ENCODE results near the gene STK26.
"Not testable (repeated sequence)": the region's sequence is repeated elsewhere in the genome, so short reads cannot be mapped to it uniquely, and the experiment has no call there.

The STK26 gene

GRCh38 chrX:132098704-132099103, 75.6 kb downstream of the STK26 start:
- not testable (repeated sequence) for DNase-seq

GRCh38 chrX:132101206-132101605, 78.1 kb downstream of the STK26 start:
- no peak for DNase-seq

GRCh38 chrX:132101799-132102198, 78.7 kb downstream of the STK26 start:
- DNase-seq = no peak

- no peak for DNase-seq
Measured at GRCh38 chrX:132107291-132107690, 84.2 kb downstream of the STK26 start.

GRCh38 chrX:132114607-132115006, 91.5 kb downstream of the STK26 start:
- no peak for DNase-seq

GRCh38 chrX:132115792-132116191, 92.7 kb downstream of the STK26 start:
- DNase-seq = no peak

GRCh38 chrX:132118358-132118757, 95.3 kb downstream of the STK26 start:
- no peak for DNase-seq

- no peak for DNase-seq
Measured at GRCh38 chrX:132119283-132119682, 96.2 kb downstream of the STK26 start.

GRCh38 chrX:132119821-132120515, 96.9 kb downstream of the STK26 start:
- no peak for DNase-seq

GRCh38 chrX:132120913-132121312, 97.8 kb downstream of the STK26 start:
- DNase-seq = no peak
